ENCODE measurements around the gene FUT8. TPM values are rescaled to one million over a fixed set of nuclear protein-coding genes. Genes with fewer than 3 reads are reported as not detected.

FUT8 gene
- total and polyA plus RNA-seq, 2 of the 8 experiments (the other 6 are each of a cell fraction or from before 2014, with no cell fraction given), result 10.5 to 25.1 TPM

- no peak for TF ChIP-seq HDAC2 (IDR thresholded peaks at IDR 0.05; ENCODE audit: borderline replicate concordance in 1 of 2, low read depth in 2 of 2, low read length in 2 of 2)
Measured at GRCh38 chr14:65664436-65664835, 251.9 kb downstream of the FUT8 start (continued).

Measured in H1 (cell line).